CD4-positive, alpha-beta T cell treated with Interleukin-6 for 4 hours (primary cell): ENCODE results near the gene COL6A5.
"Not testable (repeated sequence)": the region's sequence is repeated elsewhere in the genome, so short reads cannot be mapped to it uniquely, and the experiment has no call there.

Experiments used
- DNase-seq: peaks from one replicate; pipeline ENCODE4 v3.0.0-alpha.2; 2020; ENCODE audit warnings: mixed read lengths

The COL6A5 gene

GRCh38 chr3:130389743-130390478 lies 44.4 kb downstream of the COL6A5 start:
- DNase-seq = no peak

- no peak for DNase-seq
These were observed 46.8 kb downstream of the COL6A5 start for GRCh38 chr3:130392266-130392665.

GRCh38 chr3:130393594-130393993 lies 48.1 kb downstream of the COL6A5 start:
- DNase-seq = no peak

GRCh38 chr3:130395331-130395730 lies 49.9 kb downstream of the COL6A5 start:
- no peak for DNase-seq

GRCh38 chr3:130395916-130396315 lies 50.4 kb downstream of the COL6A5 start:
- no peak for DNase-seq

- no peak for DNase-seq
These were observed 58.9 kb downstream of the COL6A5 start for GRCh38 chr3:130404401-130404800.

GRCh38 chr3:130405956-130406355 lies 60.5 kb downstream of the COL6A5 start:
- DNase-seq = no peak

GRCh38 chr3:130408253-130408652 lies 62.8 kb downstream of the COL6A5 start:
- not testable (repeated sequence) for DNase-seq

GRCh38 chr3:130411320-130411719 lies 65.8 kb downstream of the COL6A5 start:
- no peak for DNase-seq

- no peak for DNase-seq
These were observed 67.6 kb downstream of the COL6A5 start for GRCh38 chr3:130412991-130413560.

- DNase-seq = no peak
These were observed 69.0 kb downstream of the COL6A5 start for GRCh38 chr3:130414457-130414856.

GRCh38 chr3:130420466-130420865 lies 75.0 kb downstream of the COL6A5 start:
- DNase-seq = no peak

GRCh38 chr3:130423064-130423463 lies 77.6 kb downstream of the COL6A5 start:
- no peak for DNase-seq

GRCh38 chr3:130424837-130425236 lies 79.4 kb downstream of the COL6A5 start:
- DNase-seq = no peak

- DNase-seq = no peak
These were observed 80.0 kb downstream of the COL6A5 start for GRCh38 chr3:130425484-130425883.

- no peak for DNase-seq
These were observed 80.7 kb downstream of the COL6A5 start for GRCh38 chr3:130426206-130426605.

GRCh38 chr3:130428871-130429712 lies 83.6 kb downstream of the COL6A5 start:
- no peak for DNase-seq

GRCh38 chr3:130429713-130430023 lies 84.2 kb downstream of the COL6A5 start:
- no peak for DNase-seq

- no peak for DNase-seq
These were observed 84.8 kb downstream of the COL6A5 start for GRCh38 chr3:130430266-130430665.

- not testable (repeated sequence) for DNase-seq
These were observed 86.6 kb downstream of the COL6A5 start for GRCh38 chr3:130432086-130432485.

GRCh38 chr3:130433306-130433705 lies 87.8 kb downstream of the COL6A5 start:
- no peak for DNase-seq

GRCh38 chr3:130442284-130442683 lies 96.8 kb downstream of the COL6A5 start:
- DNase-seq = no peak

- not testable (repeated sequence) for DNase-seq
These were observed 101.4 kb downstream of the COL6A5 start for GRCh38 chr3:130446840-130447239.

GRCh38 chr3:130448155-130448554 lies 102.7 kb downstream of the COL6A5 start:
- not testable (repeated sequence) for DNase-seq
